Activated CD8-positive, alpha-beta memory T cell treated with anti-CD3 and anti-CD28 coated beads for 1 hour (primary cell): Measurements from ENCODE around the gene RAVER2.
"Not testable (repeated sequence)": the region's sequence is repeated elsewhere in the genome, so short reads cannot be mapped to it uniquely, and the experiment has no call there.

ENCODE experiments used
- DNase-seq, 2 donors: peaks; one replicate each; pipeline ENCODE4 v3.0.0-alpha.2; 2020; ENCODE audit warnings: low read depth in 1 of 2; ENCODE audit errors: extremely low read depth in 1 of 2

The RAVER2 gene

GRCh38 chr1:64748222-64748621 lies 3.3 kb downstream of the RAVER2 start:
- DNase-seq: no peak

DNA sequence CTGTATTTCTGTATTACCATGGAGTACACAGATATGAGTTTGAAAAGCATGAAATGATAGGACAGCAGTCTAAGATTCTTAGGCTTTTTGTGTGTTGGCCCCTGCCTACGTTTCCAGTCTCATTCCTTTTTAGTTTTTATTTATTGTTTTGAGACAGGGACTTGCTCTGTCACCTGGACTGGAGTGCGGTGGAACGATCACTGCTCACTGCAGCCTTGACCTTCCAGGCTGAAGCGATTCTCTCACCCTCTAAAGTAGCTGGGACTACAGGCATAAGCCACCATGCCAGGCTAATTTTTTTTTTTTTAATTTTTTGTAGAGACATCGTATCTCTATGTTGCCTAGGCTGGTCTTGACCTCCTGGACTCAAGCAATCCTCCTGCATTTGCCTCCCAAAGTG lies 3.8 kb downstream of the RAVER2 start:
- DNase-seq: no peak

GRCh38 chr1:64750092-64750491 lies 5.2 kb downstream of the RAVER2 start:
- DNase-seq: no peak

GRCh38 chr1:64750875-64751274 lies 6.0 kb downstream of the RAVER2 start:
- DNase-seq: no peak

DNA sequence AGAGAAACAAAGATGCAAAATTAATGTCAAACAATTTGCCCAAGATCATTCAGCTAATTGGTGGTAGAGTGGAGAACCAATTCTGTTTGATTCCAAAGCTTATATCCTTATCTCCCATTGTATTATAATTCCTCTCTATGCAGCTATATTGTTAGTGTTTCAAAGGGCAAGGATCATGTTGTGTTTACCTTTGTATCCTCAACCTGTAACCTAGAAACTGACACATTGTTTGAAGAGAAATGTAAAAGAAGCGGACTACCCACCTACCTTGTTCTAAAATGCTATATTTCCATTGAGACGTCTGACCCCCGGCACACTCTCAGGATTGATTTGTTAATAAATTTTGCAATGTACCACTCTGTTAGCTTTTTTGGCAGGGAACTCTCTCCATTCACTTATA lies 9.3 kb downstream of the RAVER2 start:
- DNase-seq: no peak

GRCh38 chr1:64755361-64755760 lies 10.5 kb downstream of the RAVER2 start:
- DNase-seq: no peak

GRCh38 chr1:64756770-64757169 lies 11.9 kb downstream of the RAVER2 start:
- DNase-seq: no peak

DNA sequence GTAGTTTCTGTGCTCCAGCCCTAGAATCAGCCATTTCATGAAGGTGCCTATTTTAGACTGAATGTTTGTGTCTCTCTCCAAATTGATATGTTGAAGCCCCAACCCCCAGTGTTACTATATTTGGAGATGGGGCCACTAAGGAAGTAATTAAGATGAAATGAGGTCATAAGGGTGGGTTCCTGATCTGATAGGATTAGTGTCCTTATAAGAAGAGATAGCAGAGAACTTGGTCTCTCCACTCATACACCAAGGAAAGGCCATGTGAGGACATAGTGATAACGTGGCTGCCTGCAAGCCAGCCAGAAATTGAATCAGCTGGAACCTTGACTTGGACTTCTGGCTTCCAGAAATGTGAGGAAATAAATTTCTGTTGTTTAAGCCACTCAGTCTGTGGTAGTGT lies 12.3 kb downstream of the RAVER2 start:
- no peak for DNase-seq

DNA sequence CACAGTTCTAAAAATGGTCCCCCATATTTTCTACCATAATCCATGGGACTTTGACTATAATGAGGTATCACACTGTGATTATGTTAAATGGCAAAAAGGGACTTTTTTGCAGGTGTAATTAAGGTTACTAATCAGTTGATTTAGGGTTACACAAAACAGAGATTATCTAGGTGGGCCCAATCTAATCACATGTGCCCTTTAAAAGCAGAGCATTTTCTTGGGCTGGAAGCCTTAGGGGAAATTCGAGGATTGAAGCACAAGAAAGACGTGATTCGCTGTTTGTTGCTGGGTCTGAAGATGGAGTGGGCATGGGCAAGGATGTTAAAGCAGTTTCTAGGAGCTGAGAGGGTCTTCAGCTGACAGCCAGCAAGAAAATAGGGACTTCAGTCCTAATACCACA lies 13.4 kb downstream of the RAVER2 start:
- DNase-seq: no peak

DNA sequence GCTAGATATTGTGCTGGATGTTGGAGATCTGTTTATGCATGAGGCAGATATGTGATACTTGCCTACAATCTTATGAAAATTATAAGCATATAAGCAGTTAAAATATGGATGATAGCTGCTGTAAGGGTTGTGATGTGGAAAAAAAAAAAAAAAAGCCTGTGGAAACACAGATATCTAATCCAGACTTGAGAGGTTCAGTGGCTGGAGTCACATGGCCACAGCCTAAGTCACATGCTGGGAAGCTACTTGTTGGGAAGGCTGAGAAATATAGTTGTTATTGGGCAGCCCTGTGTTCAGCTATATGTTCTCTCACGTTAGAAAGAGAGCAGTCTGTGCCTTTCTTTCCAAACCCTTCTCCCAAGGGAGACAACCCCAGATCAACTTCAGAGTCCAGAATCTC lies 15.1 kb downstream of the RAVER2 start:
- no peak for DNase-seq

DNA sequence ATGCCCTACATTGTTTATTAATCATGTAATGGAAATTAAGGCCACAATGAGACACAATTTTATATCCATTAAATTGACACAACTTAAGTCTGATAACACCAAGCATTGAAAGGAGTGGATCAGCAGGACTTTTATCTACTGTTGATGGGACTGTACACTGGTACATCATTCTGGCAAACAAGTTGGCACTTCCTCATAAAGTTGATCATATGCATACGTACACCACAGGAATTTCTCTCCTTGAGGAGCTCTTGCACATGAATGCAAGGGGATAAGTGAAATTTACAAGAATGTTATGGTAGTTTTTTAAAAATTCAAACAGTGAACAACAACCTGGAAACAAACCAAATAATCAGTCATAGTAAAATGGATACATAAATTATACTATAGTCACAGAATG lies 20.1 kb downstream of the RAVER2 start:
- no peak for DNase-seq

GRCh38 chr1:64765826-64766225 lies 21.0 kb downstream of the RAVER2 start:
- no peak for DNase-seq

GRCh38 chr1:64766429-64766828 lies 21.6 kb downstream of the RAVER2 start:
- DNase-seq: no peak

DNA sequence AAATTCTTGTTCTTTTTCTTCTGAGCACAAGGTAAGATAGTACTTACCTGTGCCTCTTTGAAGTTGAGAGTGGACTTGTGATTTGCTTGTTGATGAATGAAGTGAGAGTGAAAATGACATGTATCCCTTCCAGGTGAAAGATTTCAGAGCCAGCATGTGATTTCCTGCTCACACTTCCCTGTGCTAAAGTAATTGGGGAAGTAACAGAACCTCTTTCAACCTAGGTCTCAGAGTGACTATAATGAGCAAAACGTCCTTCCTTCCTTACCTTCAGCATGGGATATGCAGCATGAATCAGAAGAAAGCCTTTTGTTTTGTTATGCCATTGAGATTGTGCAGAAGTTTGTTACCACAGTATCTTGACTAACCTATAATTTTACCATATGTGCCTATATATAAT lies 24.6 kb downstream of the RAVER2 start:
- DNase-seq: no peak

GRCh38 chr1:64769971-64770370 lies 25.1 kb downstream of the RAVER2 start:
- no peak for DNase-seq

DNA sequence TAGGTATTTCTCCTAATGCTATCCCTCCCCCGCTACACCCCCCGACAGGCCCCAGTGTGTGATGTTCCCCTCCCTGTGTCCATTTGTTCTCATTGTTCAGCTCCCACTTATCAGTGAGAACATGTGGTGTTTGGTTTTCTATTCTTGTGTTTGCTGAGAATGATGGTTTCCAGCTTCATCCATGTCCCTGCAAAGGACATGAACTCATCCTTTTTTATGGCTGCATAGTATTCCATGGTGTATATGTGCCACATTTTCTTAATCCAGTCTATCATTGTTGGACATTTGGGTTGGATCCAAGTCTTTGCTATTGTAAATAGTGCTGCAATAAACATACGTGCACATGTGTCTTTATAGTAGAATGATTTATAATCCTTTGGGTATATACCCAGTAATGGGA lies 28.4 kb downstream of the RAVER2 start:
- not testable (repeated sequence) for DNase-seq

DNA sequence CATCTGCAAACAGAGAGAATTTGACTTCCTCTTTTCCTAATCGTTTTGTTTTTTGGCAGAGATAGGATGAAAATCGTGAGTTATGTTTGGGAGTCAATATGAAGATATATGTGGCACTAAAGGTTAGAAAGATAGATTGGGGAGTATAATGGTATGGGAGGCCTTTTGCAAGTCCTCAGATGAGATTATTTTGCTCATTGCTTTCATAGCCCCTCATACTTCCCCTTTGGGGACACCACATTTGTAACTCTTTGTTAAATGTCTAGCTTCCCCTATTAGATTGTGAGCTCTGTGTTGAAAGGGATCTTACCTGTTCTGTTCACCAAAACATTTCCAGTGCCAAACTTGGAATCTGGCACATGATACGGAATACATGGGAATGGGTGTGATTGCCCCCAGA lies 30.2 kb downstream of the RAVER2 start:
- DNase-seq: no peak

DNA sequence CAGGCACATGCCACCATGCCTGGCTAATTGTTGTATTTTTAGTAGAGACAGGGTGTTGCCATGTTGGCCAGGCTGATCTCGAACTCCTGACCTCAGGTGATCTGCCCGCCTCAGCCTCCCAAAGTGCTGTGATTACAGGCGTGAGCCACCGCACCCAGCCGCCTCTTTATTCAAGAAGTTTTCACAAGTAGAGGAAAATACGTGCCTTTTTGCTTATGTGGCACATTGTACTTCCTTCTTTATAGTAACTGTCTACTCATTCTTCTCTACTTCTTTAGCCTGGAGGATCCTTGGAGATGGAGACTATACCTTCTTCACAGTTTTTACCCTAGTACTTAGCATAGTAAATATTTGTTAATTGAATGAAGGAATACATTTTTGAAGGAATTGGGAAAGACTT lies 37.2 kb downstream of the RAVER2 start:
- not testable (repeated sequence) for DNase-seq

DNA sequence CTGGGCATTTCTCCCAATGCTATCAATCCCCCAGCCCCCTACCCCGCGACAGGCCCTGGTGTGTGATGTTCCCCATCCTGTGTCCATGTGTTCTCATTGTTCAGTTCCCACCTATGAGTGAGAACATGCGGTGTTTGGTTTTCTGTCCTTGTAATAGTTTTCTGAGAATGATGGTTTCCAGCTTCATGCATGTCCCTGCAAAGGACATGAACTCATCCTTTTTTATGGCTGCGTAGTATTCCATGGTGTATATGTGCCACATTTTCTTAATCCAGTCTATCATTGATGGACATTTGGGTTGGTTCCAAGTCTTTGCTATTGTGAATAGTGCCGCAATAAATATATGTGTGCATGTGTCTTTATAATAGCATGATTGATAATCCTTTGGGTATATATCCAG lies 38.0 kb downstream of the RAVER2 start:
- not testable (repeated sequence) for DNase-seq

- DNase-seq: no peak
These were observed 46.1 kb downstream of the RAVER2 start for GRCh38 chr1:64790832-64791487.

DNA sequence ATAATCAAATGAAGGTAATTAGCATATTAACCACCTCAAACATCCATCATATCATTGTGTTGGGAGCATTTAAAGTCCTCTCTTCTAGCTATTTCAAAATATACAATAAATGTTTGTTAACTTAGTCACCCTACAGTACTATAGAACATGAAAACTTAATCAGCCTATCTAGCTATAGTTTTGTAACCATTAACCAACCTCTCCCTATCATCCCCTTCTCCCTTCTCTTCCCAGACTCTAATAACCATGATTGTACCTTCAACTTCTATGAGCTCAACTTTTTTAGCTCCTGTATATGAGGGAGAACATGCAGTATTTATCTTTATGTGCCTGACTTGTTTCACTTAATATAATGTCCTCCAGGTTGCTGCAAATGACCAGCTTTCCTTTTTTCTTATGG lies 54.0 kb downstream of the RAVER2 start:
- no peak for DNase-seq

- no peak for DNase-seq
These were observed 57.1 kb downstream of the RAVER2 start for GRCh38 chr1:64801851-64802523.

GRCh38 chr1:64809309-64809708 lies 64.4 kb downstream of the RAVER2 start:
- no peak for DNase-seq
